Germinal center (tissue), 1 donor: ENCODE data around the gene KREMEN1.
A peak's percentile ranks its signal among the peaks of the same experiment; 100 is the strongest.

Experiments used
- DNase-seq: peaks from one replicate; pipeline ENCODE4 v3.0.0; 2012; ENCODE audit warnings: mixed read lengths, low spot score

Gene KREMEN1

DNA sequence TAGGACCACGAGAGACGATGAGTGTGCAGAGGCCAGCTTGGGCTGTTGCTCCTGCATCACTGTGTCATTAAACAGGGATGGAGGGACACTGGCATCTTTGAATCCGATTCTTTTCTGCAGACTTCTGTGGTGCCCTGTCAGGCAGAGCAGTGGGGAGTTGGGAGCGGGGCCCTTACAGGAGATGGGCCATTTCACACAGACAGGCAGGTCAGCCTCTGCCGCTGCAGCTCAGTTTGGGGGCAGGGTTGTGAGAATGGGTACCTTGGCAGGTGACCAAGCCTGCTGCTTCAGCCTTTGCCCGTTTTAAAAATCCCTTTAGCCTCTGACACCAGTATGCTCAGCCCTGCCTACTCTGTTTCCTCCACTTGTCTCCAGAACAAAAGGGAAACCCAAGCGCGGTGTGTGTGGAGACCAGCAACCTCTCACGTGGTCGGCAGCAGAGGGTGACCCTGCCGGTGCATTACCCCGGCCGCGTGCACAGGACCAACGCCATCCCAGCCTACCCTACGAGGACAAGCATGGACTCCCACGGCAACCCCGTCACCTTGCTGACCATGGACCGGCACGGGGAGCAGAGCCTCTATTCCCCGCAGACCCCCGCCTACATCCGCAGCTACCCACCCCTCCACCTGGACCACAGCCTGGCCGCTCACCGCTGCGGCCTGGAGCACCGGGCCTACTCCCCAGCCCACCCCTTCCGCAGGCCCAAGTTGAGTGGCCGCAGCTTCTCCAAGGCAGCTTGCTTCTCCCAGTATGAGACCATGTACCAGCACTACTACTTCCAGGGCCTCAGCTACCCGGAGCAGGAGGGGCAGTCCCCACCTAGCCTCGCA is 23.8 kb upstream of the KREMEN1 start:
- DNase-seq, result no peak

DNA sequence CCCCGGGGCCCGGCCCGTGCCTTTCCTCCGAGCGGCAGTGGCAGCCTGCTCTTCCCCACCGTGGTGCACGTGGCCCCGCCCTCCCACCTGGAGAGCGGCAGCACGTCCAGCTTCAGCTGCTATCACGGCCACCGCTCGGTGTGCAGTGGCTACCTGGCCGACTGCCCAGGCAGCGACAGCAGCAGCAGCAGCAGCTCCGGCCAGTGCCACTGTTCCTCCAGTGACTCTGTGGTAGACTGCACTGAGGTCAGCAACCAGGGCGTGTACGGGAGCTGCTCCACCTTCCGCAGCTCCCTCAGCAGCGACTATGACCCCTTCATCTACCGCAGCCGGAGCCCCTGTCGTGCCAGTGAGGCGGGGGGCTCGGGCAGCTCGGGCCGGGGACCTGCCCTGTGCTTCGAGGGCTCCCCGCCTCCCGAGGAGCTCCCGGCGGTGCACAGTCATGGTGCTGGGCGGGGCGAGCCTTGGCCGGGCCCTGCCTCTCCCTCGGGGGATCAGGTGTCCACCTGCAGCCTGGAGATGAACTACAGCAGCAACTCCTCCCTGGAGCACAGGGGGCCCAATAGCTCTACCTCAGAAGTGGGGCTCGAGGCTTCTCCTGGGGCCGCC is 23.1 kb upstream of the KREMEN1 start:
- no peak for DNase-seq

DNA sequence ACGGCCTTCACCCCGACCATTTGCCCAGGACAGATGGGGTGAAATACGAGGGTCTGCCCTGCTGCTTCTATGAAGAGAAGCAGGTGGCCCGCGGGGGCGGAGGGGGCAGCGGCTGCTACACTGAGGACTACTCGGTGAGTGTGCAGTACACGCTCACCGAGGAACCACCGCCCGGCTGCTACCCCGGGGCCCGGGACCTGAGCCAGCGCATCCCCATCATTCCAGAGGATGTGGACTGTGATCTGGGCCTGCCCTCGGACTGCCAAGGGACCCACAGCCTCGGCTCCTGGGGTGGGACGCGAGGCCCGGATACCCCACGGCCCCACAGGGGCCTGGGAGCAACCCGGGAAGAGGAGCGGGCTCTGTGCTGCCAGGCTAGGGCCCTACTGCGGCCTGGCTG is 22.4 kb upstream of the KREMEN1 start:
- DNase-seq, result no peak

DNA sequence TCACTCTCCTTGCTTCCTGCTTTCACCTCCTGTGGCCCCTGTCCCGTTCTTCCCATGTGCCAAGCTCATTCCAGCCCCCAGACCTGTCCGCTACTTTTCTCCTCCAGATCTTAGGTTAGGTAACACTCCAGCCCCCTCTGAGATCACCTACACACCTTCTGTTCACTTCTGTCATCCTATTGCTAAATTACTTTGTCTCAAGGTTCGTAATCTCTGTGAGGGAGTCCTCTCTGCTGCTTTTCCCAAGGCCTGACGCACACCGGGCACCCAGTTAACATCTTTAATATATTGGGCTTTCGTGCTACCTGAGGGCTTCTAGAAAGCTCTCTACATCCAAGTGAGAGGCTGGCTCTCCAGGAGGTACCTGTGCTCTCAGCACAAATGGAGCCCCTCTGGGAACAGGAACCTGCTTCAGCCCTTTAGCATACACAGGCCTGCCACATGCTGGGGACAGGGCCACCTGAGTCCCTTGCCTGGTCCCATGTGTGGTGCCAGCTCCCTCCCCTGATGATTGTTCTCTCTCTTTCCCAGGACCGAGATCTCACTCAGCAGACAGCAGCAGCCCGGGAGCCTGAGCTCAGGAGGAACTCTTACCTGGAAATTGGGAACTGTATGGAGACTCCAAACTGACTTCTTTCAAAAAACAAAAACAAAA is 19.7 kb upstream of the KREMEN1 start:
- no peak for DNase-seq

DNA sequence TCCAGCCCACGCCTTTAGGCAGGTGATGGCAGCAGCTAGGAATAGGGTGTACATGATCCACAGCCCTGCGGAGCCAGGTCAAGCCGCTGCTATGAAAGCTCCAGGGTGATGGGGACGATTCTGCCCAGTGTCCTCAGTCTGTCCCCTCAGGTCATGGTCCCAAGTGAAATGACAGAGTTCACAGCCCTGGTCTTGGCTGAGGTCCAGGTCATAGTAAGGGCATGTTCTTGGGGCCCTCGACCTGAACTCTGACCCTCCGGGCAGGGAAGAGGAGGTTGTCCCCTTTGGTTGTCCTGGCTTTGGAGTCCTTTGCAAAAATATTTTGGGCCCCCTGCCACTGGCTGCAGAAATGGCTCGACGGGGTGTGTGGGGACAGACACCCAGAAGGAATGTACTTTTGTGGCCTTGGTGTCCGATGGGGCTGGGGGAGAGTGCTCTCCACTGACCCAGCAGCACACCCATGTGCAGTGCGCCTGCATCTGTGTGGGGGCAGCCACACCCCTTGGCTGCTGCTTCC is 18.5 kb upstream of the KREMEN1 start:
- DNase-seq, result no peak

DNA sequence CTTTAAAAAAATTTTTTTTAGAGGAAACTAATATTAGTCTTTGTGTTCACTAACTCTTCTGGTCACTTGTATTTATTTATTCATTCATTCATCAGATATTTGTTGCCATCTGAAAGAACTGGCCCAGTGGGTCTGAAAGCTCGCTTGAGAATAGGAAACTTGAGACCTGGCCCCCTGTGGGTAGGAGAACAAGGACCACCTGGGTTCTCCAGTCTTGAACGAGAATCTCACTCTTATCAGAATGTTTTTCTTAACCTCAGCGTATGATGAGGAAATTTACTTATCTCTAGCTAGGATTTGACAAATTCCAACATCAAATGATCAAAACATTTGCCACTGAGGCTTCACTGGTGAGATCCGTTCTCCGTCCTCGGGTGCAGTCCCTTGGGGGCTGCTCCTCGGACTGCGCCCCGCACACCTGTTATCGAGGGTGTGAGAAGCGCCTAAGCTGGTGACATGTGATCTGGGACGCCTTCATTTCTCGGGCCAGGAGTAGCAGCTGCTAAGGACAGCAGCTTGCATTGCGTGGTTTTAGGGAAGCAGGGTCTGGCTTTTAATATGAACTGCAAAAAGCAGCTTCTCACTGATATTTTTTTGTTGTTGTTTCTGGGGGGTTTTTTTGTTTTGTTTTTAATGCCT is 17.5 kb upstream of the KREMEN1 start:
- DNase-seq, result no peak

DNA sequence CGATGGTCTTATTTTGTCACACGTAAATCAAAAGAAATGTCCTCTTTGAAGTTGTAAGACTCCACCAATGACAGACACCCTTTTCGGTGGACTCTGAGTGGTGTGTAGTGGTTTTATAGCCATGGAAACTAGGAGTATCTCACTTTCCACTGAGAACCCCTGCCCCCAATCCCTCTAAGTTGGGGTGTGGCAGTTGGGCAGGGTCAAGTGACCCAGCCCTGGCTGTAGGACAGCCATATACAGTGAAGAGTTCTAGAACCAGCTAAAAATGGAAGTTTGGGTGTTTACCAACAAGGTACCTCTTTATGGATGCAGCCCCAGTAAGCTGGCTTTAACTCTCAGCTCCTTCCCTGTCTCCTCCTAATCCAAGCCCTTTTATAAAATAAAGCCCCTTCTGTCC is 16.4 kb upstream of the KREMEN1 start:
- no peak for DNase-seq

DNA sequence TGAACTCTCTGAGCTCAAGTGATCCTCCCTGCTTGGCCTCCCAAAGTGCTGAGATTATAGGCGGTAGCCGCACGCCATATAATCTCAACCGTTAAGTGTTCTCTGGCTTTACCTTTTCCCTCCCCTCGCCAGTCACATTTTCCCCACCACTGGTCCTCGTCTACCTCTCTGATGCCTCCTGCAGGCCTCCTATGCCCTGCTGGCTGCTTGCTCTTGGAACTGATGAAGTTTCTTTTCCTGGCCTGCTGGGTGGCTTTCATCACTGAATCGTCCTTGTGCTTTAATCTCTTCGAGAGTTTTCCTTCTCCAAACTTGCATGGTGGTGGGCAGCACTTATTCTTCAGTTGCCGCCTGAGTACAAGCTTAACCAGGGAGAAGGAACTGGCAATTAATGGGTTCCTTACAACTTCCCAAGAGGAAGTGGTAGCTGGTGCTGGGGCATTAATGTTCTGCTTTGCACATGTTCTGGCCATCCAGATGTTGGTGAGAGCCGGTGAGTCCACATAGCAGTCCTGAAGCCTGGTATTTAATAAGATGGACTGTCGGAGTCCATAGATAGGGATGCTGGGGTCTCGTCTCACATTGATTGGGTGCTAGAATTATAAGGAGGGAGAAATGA is 12.5 kb upstream of the KREMEN1 start:
- no peak for DNase-seq

DNA sequence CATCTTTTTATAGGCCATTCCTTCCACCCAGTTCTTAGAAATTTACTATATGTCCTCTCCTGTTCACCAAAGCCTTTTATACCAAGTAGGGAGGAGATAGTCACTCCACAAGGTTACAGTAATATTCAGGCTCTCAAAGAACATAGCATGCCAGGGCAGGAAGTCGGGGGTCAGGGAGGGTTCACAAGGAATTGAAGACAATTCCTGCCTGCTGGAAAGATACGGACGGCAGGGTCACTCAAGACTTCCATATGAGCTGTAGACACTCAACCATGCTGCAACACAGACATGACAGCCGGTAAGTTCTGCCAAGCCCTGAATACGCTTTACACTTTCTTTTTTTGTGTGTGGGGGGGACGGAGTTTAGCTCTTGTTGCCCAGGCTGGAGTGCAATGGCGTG is 11.9 kb upstream of the KREMEN1 start:
- no peak for DNase-seq

DNA sequence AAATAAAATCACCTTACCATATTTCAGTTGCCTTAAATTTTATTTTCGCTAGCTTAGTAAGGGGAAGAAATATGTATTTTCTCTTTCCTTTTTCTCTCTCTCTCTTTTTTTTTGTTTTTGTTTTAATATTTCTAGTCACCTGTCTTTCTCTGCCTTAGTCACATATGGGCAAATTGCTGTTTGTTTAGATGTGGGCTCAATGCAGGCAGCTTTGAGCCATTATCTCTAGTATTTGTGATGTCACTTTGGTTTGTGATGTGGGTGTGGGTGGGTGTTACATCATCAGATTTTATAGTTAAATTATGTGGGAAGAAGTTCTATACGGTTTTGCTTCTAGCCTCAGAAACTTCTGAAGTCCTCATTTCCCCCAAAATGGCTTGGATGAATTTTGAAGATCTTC is 11.1 kb upstream of the KREMEN1 start, which contains the start of gene C22orf31:
TSS of gene C22orf31 (minus strand) at position 59 of the 400 bp plus-strand sequence. CDS start at position 20, 39 bp downstream.
- no peak for DNase-seq

DNA sequence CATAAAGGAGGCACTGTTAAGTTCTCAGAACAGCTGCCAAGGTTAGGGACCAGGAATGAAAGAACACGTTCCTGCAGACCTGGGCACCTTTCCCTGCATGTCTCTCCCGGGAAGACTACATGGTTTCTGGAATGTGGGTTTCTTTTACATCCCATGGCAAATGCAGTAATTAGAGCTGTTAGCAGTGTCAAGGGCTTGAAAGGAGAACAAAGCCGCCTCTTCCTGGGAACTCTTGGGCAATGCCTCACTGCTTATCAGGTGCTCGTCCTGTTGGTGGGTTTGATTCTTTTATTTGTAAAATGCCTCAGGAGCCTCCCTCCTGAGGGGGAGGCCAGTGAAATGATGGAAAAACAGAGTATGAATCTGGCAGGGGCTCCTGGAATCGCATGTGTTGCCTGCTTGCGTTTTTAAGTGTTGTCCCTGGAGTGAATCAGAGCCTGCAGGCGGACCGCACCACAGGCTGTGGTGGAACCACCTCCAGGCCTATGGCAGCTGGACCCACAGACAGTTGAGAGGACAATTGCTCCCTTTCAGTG is 10.5 kb upstream of the KREMEN1 start:
- DNase-seq, result no peak

DNA sequence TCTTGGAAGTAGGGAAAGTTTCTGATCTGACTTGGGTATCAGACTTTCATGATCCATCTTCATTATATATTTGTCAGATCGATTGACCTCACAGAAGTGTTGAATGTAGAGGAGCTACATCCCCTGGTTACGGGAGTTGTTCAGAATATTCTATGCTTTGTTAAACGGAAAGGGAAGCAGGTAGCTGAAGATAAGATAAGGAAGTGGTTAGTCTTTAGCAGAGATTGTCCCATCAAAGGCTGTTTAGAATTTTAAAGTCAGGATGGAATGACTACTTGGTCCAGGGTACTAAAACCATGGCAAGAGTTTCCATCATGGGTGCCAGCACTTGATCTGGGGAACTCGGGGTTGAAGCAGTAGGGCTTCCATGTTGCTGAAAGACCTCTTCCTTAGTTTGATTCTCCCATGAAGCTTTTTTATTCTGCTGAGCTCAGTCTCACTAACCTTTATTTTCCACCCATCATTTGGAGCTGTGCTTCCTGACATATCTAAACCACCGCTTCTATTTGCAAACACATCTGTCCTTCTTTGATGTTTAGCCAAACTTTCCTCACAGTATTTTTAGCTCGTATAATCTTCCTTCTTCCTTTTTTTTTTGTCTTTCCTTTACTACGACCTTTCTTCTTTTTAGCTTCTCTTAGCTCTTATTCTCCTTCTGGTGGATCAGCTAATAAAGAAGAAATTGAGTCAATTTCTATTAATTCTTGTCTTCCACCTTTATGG is 7.2 kb upstream of the KREMEN1 start:
- DNase-seq, result no peak

DNA sequence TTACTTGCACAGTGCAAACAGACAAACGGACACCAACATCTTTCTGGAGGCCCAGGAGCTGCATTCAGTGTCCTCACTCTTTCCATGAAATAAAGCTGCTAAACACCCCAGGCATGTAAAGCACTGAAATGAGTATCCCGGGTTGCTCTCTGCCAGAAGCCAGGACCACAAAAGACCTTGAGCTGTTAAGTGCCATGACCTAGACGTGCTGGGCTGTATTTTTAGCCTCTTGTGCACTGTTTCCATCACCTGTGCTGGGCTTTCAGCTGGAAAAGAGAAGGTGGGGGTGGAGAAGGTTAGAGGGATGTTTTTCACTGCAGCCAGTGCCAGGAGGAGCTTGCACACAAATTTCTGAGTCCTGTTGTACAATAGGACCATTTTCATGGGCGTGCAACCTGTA is 3.4 kb upstream of the KREMEN1 start:
- no peak for DNase-seq

DNA sequence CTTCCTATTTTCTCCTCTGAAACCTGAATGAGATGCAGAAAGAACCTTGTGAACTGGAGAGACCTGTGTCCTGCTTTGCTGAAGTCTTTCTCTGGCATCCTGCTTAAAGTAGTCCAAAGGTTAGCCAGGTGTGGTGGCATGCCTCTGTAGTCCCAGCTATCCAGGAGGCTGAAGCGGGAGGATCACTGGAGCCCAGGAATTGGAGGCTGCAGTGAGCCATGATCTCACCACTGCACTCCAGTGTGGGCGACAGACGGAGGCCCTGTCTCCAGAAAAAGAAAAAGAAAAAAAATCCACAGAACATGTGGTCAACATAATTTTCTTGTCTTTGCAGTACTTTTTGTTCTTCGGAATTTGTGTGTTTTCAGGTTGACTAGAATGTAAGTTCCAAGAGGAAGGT is 2.3 kb upstream of the KREMEN1 start:
- DNase-seq, result no peak

DNA sequence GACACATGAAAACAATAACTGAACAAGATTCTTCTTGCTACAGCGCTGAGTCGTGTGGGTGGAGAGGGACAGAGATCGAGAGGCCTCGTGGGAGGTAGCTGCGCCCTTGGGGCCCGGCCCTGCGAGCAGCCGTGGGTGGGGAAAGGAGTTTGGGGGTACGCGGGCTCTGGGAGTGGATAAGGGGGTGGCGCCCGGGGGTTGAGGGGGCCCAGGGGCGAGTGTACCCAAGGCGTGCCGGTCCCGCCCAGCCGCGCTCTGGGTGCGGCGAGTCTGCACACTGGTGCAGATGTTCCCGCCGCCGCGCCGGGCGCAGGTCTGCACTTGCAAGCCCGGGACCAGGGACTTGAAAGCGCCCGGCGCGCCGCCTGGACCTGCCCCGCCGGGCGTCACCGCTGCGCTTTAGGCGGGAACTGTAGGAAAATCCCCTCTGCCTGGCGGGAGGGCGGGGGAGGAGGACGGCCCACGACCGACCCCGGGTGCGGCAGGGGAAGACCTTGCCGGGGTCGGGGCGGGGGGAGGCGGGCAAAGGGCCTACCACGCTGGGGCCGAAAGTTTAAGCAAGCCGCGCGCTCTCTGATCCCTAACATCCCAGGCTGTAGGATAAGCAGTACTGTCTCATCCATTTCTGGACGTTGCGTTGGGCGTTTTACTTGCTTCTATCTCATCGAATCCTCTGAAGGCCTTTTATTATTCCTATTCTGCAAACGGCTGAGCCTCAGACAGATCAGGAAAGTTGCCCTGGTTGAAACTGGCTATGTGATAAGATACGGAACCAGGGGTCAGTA is 1.4 kb upstream of the KREMEN1 start:
- DNase-seq, result peak; percentile 23

DNA sequence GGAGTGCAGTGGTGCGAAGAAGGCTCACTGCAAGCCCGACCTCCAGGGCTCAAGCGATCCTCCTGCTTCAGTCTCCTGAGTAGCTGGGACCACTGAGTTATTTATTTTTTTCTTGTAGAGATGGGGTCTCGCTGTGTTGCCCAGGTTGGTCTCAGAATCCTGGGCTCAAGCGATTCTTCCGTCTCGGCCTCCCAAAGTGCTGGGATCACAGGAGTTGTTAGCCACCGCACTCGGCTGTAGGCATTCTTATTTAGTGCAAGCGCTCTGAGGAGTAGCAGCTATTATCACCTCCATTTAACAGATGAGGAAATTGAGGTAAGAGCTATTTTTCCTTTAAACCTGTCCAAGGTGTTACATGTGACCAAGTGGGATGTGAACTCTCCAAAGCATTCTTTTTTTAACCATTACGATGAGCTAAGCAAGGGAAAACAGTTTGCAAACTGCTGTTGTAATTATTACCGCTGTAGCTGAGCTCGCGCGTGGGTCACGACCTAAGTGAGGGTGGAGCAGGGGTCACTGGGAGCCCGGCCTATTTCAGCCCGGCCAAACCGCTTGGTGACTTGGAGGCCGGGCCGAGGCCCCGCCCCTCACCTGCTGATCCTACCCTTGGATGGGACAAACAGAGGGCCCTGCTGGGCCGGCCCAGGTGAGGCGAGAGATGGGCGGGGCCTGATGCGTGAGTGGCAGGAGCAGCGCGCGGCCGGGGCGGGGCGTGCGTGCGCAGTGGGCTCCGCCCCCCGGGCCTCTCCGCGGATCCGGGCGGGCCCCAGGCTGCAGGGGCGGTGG is 449 bp upstream of the KREMEN1 start:
- peak; percentile 94 for DNase-seq

DNA sequence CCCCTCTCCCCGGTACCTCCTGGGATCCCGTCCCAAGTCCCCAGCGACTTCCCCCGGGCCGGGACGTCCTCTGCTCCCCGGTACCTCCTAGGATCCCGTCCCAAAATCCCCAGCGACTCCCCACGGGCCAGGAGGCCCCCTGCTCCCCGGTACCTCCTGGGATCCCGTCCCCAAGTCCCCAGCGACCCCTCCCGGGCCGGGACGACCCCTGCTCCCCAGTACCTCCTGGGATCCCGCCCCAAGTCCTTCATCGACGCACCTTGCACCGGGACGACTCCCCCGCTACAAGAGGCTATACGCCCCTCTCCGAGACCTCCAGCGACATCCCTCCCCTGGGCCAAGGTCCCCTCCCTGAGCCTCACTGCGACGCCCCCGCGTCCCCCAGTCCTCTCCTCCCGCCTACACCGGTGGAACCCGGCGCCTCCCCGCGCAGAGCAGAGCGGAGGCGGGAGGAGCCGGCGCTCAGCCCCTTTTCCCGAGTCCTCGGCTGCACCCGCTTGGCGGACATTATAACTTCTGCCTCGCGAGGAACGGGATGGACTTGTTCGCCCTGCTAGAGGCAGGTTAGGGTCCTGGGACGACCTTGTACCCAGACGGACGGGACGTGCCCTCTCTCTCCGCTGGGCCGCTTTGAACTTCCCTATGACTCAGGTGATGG is 912 bp downstream of the KREMEN1 start:
- DNase-seq, result no peak

DNA sequence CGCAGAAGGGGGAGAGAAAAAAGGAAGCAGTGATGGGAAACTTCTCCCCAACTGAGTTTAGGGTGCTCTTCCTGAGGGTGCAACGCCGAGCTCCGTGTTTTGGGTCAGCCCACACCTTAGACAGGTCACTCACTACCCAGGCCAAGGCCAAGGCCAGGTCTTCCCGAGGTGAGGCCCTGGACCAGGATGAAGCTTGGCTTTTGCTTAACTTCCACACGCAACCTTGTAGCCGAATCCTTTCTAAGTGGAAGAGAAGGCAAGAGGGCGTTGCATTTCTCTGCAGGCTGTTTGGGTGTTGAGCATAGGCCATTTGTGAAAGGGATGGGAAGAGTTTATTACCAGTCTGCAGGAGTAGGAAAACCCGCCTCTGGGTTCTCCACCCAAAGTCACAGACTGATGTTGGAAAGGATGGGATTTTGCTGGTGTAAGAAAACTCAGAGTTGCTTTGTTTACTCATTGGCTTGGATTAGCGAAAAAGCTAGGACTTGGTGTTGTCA is 1.5 kb downstream of the KREMEN1 start:
- no peak for DNase-seq
